ENCODE results near the gene LTBP1.

The LTBP1 gene

DNA sequence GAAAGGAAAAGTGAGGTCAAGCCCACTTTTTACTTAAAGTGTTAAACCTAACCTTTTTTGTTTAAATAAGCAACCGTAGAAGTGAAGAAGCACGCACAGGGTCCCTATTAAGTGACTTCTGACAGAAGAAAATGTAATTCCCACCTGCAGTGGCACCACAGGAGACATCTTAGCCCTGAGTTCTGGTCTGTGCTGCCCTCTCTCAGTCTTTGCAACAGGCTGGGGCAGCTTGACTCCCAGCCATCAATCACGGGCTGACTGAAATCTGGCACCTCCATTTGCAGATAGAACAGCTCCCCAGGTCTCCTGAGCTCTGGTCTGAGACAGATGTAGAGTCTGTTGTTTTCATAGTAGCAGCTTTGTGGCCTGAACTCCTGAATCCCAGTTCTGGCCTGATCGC is 170.0 kb downstream of the LTBP1 start:
- no peak for DNase-seq (ENCODE audit: low read depth in 2 of 2)

DNA sequence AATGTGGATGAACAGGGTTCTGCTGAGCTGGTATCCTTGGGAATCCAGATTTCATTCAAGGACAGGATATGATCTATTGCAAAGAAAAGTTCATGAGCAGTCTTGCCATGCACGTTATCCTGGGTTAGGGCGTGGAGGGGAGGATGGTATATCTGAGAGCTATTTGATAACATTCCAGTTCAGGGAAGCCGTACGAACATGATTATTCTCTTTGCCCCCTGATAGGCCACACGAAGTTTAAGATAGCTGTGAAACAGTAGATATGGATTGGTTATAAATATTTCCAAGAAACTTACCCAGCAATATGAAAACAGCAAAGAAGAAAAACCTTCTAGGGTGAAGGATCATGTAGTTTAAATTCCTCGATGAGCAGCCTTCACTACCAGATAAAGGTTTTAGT is 171.9 kb downstream of the LTBP1 start:
- no peak for DNase-seq (ENCODE audit: low read depth in 2 of 2)

DNA sequence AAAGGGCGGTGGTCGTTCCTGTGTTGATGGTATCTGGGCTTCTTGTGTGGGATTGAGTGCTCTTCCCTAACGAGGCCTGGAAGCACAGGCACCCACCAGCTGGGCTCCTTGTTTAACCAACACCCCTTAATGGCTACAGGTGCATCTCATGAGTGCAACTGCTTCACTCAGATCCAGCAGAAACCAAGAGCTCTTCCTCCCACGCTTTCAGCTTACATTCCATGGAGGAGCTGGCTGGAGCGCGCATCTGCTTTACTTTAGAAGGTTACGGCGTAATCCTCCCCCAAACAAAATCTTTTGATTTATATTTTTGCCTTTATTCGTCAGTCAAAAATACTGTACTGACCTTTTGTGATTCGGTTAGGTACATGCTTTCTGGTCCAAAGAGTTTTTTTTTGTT is 174.7 kb downstream of the LTBP1 start:
- no peak for DNase-seq (ENCODE audit: low read depth in 2 of 2)

DNA sequence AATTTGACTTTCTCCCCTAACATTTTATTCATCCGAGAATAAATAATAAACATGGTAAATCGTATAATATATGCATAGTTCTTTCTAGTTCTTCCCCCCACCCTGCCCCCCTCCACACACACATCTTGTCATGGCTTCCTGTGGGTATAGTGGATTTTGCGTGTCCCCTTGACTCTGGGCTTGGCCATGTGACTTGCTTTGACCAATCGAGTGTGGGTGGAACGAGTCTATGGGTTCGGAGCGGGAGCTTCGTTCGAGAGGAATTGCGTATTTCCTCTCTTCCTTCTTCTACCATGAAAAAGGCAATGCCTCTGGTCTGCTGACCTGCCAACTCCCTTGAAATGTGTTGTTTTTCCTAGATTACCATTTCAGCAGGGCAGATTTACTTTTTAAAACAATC is 175.2 kb downstream of the LTBP1 start:
- DNase-seq (ENCODE audit: low read depth in 2 of 2), result no peak

DNA sequence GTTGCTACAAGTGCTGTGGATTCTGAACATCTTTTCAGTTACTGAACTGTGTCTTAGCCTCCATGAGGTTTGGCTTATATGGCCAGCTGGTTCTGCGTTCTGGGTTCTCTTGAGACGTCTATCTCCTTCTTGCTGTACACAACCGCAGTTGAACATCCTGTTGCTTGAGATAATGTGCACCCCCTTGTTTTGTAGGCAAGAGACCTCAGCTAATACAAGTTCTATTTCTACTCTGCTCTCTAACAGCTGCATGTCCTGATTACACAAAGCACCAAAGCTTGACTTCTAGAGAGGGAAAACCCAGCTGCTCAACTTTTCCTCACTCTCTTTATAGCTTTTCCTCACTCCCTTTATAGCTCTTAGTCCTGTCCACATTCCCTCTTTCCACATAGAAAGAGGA is 176.0 kb downstream of the LTBP1 start:
- no peak for DNase-seq (ENCODE audit: low read depth in 2 of 2)

DNA sequence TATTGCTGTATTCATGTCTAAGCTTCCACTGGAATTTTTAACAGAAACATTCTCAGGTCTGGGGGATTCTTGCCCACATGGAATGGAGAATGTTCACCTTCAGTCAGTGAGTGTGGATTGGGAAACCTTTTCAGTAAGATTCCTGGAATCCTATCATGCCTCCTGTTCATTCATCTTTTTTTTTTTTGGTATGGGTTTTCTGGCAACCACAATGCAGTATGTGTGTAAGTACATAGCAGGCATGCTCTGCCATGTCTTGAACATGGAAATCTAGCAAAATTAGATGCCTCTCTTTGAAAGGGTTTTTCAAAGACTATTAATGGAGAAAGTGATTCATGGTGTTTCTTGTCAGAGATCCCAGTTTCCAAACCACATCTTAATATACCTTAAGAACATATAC is 176.5 kb downstream of the LTBP1 start:
- DNase-seq (ENCODE audit: low read depth in 2 of 2), result no peak

DNA sequence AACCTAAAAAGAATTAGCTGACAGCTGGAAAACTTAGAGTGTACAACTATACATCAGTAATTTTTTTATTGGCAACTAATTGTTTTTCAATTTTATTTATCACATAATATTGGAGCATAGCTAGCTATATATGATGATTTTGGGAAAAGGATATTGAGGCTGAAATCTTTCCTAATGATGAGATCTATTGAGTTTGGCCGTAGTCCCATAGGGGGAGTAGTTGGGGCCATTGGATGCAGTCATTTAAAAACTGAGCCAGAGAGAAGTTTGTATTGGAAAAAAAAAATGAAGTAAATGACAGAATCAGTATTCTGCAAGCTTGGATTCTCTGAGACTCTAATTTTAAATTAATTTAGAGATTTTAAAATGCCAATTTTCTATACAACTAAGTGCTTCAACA is 179.8 kb downstream of the LTBP1 start:
- no peak for DNase-seq (ENCODE audit: low read depth in 2 of 2)

DNA sequence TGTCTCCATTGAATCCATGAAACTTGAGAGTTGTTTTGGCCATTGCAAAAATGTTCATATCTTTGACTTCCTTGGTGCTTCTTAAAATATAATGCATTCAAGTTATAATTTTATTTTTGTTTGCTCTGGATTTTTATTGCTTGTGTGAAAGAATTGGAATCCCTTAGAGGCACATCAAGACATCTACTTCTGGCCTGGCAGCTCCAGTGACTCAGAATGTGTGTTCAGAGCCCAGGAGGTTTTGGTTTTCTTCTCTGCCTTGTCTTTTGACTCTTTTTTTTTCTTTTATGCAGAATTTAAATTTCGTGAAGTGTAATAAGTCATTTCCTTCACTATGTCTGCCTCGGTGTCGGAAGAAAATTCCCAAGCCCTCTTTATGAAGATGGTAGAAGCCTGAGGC is 180.2 kb downstream of the LTBP1 start:
- DNase-seq (ENCODE audit: low read depth in 2 of 2), result no peak

DNA sequence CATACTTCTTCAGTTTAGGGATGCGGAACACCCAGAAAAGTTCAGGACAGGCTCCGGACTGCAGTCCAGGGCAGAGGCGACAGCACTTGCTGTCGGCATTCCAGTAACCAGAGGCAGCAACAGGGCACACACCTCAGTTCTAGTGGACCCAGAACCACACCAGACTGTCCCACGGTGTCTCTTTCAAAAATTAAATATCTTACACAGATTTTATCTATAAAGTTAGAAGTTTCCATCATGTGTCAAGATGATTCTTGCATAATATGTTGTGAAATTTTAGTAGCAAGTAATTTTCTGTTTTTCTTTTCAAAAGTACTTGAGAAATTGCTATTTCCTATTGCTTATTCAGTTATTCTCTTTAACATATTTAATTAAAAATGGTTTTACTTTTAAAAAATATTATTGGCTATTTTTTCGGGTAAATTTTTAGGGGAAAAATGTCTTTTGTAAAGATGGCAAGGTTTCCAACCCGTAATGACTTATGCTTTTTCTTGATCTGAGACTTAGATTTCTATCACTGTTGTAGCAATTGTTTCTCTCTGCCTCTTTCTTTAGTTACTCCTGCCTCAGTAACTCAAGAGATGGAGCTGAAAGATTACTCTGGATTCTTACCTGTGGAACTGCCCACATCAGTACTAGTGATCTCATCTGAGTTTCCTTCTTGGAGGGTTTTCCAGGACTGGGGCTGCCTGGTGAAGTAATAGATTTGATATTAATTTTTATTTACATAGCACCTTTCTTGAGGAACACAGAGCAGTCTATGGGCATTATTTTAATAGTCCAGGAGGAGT is 182.7 kb downstream of the LTBP1 start:
- no peak for DNase-seq (ENCODE audit: low read depth in 2 of 2)

DNA sequence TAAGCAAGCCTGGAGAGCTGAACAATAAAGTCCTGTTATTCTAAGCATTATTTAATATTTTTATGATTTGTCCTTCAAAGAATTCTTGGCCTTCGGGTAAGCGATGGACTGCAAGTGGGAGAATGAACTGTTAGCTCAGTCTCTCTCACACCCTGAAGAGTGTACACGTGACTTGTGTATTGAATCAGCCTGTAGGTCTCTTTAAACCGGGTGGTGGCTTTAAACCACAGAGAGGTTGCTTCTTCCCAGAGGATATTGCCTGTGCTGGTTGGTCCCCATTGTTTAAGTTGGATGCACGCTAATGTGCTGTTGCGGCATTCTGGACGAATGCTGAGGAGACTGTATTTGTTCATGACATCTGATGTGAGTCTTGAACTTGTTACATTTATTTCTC is 183.3 kb downstream of the LTBP1 start:
- DNase-seq (ENCODE audit: low read depth in 2 of 2), result no peak

DNA sequence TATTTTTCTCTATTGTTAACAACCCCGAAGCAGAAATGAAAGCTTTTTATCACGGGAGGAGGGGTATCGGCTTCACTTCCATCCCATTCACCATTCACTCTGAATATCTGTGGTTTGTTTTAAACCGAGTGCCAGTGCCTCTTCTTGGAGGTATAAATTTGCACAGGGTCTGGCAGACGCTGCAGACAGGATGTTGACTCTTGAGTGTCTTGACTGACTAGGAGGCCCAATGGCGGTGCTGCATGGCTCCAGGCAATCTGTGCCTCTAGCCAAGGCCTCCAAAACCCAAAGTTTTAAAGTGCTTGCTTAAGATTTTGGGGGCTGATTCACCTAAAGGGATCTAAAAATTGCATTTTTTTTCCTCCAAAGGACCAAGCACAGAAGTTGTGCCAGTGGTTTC is 183.8 kb downstream of the LTBP1 start:
- no peak for DNase-seq (ENCODE audit: low read depth in 2 of 2)

DNA sequence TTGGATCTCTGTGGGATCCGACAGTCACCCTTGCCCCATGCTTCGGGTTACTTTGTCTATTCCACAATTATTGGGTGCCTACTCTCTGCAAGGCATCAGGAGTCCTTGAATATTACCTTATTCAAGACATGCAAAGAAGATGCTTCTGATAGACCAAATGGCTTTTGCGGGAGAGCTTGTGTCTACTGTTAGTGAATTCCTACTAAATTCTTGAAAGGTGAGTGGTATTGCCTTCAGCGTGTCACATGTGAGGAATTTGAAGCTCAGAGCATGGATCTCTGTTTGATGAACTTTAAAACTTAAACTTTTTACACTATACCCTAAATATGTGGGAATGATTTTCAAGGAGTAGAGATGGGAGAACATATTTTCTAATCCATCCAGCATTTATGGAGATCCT is 184.4 kb downstream of the LTBP1 start:
- no peak for DNase-seq (ENCODE audit: low read depth in 2 of 2)

DNA sequence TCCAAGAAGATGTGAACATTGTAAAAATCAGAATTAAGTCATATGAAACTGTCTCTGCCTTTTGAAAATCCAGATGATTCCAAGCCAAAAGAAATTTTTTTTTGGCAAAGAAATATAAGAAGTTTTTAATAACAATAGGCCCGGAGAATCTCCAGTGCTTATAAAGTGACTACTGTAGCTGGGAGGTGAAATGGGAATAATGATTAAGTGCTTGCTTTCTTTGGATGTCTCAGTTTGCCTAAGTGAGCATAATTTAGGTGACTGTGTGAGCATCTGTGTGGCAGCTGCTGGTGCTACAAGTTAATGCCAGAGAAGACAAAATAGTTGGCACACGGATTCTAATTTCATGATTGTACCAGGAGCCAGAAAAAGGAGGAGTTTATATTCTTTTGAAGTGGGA is 185.0 kb downstream of the LTBP1 start:
- no peak for DNase-seq (ENCODE audit: low read depth in 2 of 2)

DNA sequence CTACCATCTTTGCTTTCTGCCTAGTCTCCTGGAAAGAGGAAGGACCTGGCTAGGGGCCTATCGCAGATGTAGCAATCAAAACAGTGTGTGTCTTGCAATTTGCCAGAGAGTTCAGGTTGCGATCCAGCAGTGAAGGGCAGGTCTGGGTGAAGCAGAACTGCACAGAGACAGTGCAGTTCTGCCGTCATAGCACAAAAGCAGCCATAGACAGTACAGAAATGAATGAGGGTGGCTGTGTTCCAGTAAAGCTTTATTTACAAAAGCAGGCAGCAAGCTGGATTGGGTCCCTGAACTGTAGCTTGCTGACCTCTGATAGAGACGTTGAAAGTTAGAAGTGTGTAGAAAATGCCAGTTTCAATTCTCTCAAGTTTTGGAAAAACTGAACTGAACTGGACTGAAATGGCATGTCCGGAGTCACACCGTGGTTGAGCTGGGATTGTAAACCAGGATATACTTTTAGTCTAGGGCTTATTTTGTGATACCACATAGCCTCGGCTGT is 186.8 kb downstream of the LTBP1 start:
- no peak for DNase-seq (ENCODE audit: low read depth in 2 of 2)

DNA sequence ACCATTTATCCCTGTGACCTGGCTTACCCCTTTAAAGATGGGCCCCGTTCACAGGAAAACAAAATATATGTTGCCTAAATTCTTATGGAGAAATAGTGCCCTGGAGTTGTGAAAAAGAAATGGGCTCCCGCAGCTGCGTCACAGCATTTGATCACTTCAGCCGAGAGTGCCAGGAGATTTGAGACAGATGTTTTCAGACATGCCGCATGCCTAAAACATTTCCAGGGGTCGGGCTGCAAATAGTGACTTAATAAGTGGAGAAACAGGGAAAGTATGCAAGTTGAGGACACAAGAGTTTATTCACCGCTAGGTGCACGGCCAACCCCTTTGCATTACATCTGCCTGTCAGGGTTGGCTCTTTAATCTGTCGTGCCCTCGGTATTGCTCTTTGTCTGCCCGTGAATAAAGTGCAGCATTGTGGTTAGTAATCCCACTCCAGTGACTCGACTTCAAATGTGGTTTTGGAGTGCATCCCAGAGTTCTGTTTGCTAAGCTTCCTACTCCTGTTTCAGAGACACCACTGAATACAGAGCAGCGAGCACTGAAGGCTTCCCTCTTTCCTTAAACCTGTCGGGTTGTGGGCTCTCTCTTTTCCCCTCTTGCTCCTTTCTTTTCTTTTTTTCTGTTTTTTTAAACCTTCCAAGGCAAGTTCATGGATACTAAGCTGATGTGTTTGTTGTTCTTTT is 187.5 kb downstream of the LTBP1 start:
- no peak for DNase-seq (ENCODE audit: low read depth in 2 of 2)

DNA sequence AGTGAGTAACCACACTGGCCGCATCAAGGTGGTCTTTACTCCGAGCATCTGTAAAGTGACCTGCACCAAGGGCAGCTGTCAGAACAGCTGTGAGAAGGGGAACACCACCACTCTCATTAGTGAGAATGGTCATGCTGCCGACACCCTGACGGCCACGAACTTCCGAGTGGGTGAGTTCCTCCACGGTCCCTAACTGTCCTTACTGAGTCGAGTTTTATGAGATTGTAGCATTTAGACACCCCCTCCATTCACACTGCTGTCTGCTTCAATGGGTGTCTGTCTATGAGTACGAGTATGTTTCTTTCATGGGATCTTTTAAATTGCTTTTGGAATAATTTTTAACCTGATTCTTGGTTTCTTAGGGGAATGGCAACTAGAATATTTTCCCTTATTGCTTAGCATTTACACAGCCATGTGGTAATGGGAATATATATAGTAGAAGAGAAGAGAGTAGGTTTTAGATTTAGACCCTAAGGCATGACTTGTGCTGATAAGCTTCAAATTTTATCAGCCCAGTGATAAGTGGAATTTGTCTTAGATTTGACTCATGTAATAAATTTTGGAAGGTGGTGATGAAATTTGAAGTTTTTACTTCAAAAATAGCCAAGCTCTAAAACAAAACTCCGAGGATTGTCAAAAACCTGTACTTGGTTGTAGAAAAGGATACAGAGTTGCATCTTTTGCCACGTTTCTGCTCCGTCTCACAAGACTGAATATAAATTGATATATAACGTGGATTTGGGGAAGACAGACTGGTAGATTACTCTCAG is 188.2 kb downstream of the LTBP1 start:
- no peak for DNase-seq (ENCODE audit: low read depth in 2 of 2)

DNA sequence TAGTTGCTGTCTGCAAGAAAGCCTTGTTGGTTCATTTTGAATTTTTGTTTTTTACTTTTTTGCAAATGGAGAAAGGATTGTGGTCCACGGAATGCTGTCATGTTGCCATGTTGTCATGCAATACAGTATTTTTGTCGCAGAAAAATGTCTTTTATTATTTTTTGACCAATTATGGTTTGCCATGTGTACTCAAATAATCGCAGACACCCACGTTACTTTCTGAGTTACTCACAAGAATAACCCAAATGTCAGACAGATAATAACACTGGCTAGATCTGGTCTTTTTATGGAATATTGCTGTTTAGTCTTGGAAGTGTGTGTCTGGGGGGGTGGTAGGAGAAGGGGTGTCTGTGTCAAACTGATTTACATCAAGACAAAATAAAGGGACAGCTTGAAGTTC is 188.9 kb downstream of the LTBP1 start:
- no peak for DNase-seq (ENCODE audit: low read depth in 2 of 2)

DNA sequence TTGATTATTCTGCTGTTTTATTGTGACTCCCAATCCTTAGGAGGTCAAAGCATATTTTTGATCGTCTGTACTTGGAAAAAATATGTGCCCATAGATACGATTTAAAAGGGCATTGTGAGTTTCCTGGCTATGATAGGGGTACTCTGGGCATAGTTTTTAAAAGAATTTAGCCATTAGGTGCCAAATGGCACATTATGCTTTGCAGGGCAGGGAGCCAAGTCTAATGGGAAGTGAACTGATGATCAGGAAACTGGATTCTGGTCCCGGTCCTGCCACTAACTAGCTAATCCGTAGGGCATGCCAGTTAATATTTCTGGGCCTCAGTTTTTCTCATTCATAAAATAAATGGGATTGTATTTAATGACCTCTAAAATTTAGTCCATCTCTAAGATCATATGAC is 189.3 kb downstream of the LTBP1 start:
- DNase-seq (ENCODE audit: low read depth in 2 of 2), result no peak

DNA sequence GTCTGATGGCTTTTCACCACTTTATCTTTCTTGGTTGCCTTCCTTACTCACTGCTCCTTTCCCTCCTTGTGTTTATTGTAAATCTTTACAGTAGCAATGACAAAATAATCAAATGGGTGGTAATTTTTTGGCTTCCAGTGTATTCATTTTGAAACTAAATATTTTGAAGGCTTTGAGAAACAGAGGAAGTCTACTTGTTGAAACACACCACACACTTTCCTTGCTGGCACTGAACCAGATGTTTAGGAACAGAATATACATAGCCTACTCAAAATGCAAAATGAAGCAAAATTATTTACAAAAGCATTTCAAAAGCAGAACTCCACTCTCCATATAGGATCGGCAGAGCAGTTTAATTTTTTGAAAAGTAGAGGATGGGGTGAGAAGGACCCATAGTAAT is 189.8 kb downstream of the LTBP1 start:
- no peak for DNase-seq (ENCODE audit: low read depth in 2 of 2)

DNA sequence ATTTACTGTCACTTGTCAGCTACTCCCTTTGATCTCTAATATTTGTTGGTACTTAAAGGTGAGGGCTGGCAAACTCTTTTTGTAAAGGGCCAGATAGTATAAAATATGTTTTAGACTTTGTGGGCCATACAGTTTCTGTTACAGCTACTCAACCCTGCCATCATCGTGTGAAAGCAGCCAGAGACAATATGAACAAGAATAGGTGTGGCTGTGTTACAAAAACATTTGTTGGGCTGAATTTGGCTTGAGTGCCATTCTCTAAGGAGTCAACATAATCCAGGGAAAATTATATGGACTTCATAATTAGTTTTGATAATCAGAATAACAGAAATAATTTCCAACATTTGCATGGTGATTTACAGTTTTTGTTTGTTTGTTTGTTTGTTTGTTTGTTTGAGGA is 190.6 kb downstream of the LTBP1 start:
- no peak for DNase-seq (ENCODE audit: low read depth in 2 of 2)

DNA sequence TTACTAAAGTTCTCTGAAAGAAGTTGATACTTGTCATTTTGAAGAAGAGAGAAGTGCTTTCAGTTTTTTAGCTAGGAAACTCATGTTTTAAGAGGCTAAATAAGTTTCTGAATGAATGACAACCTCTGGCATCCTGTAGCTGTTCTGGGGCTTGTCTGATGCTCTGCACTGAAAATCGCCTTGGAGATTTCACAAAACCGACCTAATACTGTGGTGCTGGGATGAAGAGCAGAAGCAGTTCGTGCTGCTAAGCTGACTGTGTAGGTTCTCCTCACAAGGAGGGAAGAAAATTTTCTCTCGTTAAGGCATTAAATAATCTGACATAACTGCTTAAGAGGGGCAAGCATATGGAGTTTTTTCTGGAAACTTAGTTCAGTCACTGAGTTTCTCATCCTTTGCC is 193.2 kb downstream of the LTBP1 start:
- DNase-seq (ENCODE audit: low read depth in 2 of 2), result no peak

DNA sequence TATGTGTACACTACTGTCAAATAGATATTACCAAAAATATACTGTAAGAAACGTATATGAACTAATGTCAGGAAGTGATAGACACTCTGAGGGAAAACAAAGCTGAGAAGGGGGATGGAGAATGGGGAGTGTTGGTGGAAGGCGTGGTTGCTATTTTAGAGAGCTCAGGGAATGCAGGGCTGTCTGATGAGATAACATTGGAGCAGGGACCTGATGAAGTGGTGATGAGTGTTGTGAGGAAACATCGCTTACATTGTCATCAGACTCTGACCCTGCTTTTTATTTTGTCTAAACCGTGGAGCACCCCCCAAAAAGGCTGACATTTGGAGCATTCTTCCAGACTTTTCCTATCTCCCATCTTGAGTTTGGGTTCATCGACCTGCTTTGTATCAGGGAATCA is 194.7 kb downstream of the LTBP1 start:
- DNase-seq (ENCODE audit: low read depth in 2 of 2), result no peak

DNA sequence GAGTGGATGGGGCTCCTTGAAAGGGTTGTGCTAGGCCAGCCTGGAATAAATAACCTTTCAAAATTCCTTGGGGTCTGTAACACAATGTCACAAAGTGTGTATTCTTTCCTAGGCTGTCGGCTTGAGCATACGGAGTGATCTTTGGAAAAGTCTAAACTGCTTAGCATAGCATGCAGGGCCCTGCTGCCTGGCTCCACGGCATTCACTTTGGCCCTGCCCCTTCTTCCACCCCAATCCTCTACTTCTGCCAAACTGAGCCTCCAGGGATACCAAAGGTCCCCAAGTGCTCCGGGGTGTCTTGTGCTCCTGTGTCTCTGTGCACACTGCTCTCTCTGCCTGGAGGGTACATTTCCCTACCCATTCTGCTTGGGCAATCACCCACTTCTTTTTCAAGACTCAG is 196.1 kb downstream of the LTBP1 start:
- DNase-seq (ENCODE audit: low read depth in 2 of 2), result no peak
